PC-9 (cell line): ENCODE data around the gene TMEM50A.
"Not testable (repeated sequence)": the region's sequence is repeated elsewhere in the genome, so short reads cannot be mapped to it uniquely, and the experiment has no call there.

Source experiments
- CTCF ChIP-seq: fragments of 200-600 bp; sonication (generic); conservative IDR thresholded peaks from 2 replicates; pipeline ENCODE4 v1.6.1; 2017; ENCODE audit warnings: mixed run types, antibody characterized with exemption, mild to moderate bottlenecking, moderate library complexity
- EZH2 ChIP-seq: fragments of 200-600 bp; sonication (generic); IDR thresholded peaks from 2 replicates; pipeline ENCODE4 v1.8.0; 2017; ENCODE audit warnings: antibody characterized with exemption, low read depth

GRCh38 chr1:25308168-25308567, 30.0 kb upstream of the TMEM50A start:
- TF ChIP-seq CTCF, EZH2: not testable (repeated sequence)
